ENCODE measurements around the gene H1-8.
"Not testable (repeated sequence)": the region's sequence is repeated elsewhere in the genome, so short reads cannot be mapped to it uniquely, and the experiment has no call there.

The H1-8 gene

GRCh38 chr3:129515108-129515820, 27.7 kb upstream of the H1-8 start:
- DNase-seq = not testable (repeated sequence)

GRCh38 chr3:129515821-129516432, 27.0 kb upstream of the H1-8 start:
- not testable (repeated sequence) for DNase-seq

GRCh38 chr3:129517516-129517915, 25.5 kb upstream of the H1-8 start:
- DNase-seq = no peak

- DNase-seq = no peak
Observed at GRCh38 chr3:129518038-129518561, 24.9 kb upstream of the H1-8 start.

GRCh38 chr3:129518581-129518980, 24.4 kb upstream of the H1-8 start:
- DNase-seq = no peak

DNA sequence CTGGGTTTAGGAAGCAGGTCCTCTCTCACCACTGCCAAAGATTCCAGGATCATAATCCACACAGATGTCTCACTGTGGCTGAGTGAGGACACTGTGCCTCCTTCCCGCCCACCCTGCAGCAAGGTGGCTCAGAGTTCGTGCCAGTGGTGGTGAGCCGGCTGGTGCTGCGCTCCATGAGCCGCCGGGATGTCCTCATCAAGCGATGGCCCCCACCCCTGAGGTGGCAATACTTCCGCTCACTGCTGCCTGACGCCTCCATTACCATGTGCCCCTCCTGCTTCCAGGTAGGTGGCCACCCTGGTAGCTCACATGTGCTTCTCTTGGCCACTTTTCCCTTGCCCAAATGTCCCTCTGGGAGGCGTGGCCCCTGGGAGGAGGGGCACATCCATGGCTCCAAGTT, 23.5 kb upstream of the H1-8 start:
- DNase-seq = no peak

DNA sequence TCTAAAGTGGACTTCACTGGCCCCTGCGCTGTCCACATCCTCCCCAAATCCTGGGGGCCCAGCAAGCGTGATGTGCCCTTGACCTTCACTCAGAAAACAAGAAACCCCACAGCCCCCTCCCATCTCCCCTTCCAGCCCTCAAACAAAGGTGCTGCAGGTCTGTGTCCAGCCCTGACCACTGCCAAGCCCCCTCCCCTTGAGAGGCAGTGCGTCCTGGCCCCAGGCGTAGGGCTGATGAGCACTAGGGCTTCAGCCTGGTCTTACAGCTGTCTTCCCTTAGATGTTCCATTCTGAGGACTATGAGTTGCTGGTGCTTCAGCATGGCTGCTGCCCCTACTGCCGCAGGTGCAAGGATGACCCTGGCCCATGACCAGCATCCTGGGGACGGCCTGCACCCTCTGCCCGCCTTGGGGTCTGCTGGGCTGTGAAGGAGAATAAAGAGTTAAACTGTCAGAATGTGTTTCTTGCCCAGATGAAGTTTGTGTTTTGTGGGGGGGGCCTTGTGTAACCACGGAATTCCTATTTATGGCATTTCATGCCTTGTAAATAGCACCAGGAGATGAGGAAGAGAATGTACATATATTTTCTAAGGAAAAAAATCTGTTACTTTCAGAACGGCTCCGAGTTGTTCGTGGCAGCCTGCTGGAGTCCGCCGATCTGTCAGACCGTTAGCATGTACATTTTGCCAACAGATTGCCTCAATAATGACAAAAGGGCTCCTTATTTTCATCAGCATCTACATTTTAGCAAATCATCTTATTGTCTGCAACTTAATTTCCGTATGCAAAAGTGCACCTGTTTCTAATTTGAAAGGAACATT, 22.9 kb upstream of the H1-8 start:
- no peak for DNase-seq

GRCh38 chr3:129520960-129521359, 22.0 kb upstream of the H1-8 start:
- no peak for DNase-seq

- DNase-seq = no peak
Observed at GRCh38 chr3:129521611-129522010, 21.4 kb upstream of the H1-8 start.

GRCh38 chr3:129522953-129523352, 20.0 kb upstream of the H1-8 start:
- DNase-seq = no peak

GRCh38 chr3:129524081-129524480, 18.9 kb upstream of the H1-8 start:
- DNase-seq = no peak

- DNase-seq = no peak
Observed at GRCh38 chr3:129525341-129525968, 17.5 kb upstream of the H1-8 start.

DNA sequence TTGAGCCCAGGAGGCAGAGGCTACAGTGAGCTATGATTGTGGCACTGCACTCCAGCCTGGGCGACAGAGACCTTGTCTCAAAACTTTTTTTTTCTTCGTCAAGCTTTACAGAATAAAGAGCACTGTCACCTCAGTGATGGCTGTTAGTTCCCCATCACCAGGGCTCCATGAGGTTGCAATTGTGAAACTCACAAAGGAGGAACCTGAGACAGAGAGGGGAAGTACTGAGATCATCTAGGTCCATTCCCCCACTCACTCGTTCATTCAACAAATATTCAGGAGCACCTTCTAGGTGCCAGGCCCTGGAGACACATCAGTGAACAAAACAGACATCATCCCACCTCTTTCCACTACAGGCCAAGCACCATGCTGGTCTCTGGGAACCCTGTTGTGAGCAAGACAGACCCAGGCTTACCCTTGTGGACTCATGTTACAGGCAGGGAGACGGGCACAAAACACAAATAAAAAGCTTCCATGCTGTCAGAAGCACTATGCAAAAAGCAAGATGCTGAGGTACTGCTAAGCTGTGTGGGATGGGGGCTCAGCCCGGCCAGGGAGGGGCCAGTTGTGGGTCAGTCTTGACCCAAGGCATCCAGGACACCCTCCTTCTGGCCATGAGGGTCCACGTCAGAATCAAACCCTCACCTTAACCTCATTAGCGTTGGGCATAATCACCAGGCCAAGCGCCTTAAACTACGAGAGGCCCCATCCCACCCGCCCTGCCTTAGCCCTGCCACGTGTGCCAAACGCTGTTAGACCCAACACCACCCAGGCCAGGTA, 16.7 kb upstream of the H1-8 start:
- DNase-seq = no peak

DNA sequence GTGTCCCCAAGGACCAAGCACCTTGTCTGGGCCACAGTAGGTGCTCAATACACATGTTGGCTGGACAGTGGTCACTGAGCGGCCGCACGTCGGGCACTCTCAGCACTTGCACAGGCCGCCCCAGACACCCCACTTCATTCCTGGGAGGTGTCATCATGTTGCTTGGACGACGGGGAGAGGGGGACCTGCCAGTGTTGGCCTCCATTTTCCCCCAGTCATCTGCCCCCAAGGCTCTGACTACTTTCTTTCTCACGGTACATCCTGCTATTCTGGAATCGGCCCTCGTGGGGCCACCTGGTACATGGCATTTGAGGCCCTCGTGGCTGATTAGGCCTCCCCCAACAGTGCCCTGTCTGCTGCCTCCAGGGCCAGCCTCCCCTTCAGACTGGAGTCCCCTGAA, 15.7 kb upstream of the H1-8 start:
- DNase-seq = no peak

DNA sequence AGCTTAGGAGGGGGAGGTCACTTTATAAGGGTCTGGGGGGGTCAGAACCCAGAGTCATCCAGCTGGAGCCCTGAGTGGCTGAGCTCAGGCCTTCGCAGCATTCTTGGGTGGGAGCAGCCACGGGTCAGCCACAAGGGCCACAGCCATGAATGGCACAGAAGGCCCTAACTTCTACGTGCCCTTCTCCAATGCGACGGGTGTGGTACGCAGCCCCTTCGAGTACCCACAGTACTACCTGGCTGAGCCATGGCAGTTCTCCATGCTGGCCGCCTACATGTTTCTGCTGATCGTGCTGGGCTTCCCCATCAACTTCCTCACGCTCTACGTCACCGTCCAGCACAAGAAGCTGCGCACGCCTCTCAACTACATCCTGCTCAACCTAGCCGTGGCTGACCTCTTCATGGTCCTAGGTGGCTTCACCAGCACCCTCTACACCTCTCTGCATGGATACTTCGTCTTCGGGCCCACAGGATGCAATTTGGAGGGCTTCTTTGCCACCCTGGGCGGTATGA, 14.3 kb upstream of the H1-8 start, which contains the start of gene RHO:
TSS of gene RHO (plus strand) at position 51 of the 512 bp plus-strand sequence. CDS start at position 146, 95 bp downstream.
- no peak for DNase-seq

DNA sequence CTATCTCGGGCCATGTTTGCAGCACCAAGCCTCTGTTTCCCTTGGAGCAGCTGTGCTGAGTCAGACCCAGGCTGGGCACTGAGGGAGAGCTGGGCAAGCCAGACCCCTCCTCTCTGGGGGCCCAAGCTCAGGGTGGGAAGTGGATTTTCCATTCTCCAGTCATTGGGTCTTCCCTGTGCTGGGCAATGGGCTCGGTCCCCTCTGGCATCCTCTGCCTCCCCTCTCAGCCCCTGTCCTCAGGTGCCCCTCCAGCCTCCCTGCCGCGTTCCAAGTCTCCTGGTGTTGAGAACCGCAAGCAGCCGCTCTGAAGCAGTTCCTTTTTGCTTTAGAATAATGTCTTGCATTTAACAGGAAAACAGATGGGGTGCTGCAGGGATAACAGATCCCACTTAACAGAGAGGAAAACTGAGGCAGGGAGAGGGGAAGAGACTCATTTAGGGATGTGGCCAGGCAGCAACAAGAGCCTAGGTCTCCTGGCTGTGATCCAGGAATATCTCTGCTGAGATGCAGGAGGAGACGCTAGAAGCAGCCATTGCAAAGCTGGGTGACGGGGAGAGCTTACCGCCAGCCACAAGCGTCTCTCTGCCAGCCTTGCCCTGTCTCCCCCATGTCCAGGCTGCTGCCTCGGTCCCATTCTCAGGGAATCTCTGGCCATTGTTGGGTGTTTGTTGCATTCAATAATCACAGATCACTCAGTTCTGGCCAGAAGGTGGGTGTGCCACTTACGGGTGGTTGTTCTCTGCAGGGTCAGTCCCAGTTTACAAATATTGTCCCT, 13.4 kb upstream of the H1-8 start:
- no peak for DNase-seq

DNA sequence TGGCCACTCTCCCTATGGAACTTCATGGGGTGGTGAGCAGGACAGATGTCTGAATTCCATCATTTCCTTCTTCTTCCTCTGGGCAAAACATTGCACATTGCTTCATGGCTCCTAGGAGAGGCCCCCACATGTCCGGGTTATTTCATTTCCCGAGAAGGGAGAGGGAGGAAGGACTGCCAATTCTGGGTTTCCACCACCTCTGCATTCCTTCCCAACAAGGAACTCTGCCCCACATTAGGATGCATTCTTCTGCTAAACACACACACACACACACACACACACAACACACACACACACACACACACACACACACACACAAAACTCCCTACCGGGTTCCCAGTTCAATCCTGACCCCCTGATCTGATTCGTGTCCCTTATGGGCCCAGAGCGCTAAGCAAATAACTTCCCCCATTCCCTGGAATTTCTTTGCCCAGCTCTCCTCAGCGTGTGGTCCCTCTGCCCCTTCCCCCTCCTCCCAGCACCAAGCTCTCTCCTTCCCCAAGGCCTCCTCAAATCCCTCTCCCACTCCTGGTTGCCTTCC, 12.7 kb upstream of the H1-8 start:
- DNase-seq = no peak

DNA sequence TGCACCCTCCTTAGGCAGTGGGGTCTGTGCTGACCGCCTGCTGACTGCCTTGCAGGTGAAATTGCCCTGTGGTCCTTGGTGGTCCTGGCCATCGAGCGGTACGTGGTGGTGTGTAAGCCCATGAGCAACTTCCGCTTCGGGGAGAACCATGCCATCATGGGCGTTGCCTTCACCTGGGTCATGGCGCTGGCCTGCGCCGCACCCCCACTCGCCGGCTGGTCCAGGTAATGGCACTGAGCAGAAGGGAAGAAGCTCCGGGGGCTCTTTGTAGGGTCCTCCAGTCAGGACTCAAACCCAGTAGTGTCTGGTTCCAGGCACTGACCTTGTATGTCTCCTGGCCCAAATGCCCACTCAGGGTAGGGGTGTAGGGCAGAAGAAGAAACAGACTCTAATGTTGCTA, 12.2 kb upstream of the H1-8 start:
- no peak for DNase-seq

DNA sequence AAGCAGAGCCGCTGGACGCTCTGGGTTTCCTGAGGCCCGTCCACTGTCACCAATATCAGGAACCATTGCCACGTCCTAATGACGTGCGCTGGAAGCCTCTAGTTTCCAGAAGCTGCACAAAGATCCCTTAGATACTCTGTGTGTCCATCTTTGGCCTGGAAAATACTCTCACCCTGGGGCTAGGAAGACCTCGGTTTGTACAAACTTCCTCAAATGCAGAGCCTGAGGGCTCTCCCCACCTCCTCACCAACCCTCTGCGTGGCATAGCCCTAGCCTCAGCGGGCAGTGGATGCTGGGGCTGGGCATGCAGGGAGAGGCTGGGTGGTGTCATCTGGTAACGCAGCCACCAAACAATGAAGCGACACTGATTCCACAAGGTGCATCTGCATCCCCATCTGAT, 11.3 kb upstream of the H1-8 start:
- no peak for DNase-seq

DNA sequence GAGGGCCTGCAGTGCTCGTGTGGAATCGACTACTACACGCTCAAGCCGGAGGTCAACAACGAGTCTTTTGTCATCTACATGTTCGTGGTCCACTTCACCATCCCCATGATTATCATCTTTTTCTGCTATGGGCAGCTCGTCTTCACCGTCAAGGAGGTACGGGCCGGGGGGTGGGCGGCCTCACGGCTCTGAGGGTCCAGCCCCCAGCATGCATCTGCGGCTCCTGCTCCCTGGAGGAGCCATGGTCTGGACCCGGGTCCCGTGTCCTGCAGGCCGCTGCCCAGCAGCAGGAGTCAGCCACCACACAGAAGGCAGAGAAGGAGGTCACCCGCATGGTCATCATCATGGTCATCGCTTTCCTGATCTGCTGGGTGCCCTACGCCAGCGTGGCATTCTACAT, 10.7 kb upstream of the H1-8 start:
- no peak for DNase-seq

GRCh38 chr3:129533406-129533805, 9.6 kb upstream of the H1-8 start:
- DNase-seq = no peak

Data from T-helper 1 cell (primary cell).